ENCODE measurements around the gene ZCCHC9. TPM values are rescaled to one million over a fixed set of nuclear protein-coding genes. Genes with fewer than 3 reads are reported as not detected.
"Not testable (repeated sequence)": the region's sequence is repeated elsewhere in the genome, so short reads cannot be mapped to it uniquely, and the experiment has no call there.

ZCCHC9 gene
- total RNA-seq, 6 donors from 2014 or later = 14.7 to 35.6 (median 18.3) TPM

- no peak for TF ChIP-seq CTCF (IDR thresholded peaks at IDR 0.05)
- TF ChIP-seq EP300 (IDR thresholded peaks at IDR 0.05) = no peak
- no peak for TF ChIP-seq POLR2A (IDR thresholded peaks at IDR 0.05)
- no peak for TF ChIP-seq POLR2AphosphoS5 (IDR thresholded peaks at IDR 0.05)
- Histone ChIP-seq H3K4me1 (no peaks in the 10 kb centered on the region), H3K27me3 (no peaks in the 10 kb centered on the region), H3K27ac (no peak overlapping the region), H3K4me3 (no peak overlapping the region), H3K9me3 (no peaks in the 10 kb centered on the region), H3K36me3 (no peaks in the 10 kb centered on the region)
- WGBS, 2 donors = 21 to 34% methylated on average over 1 of the region's 1 CpG
- no peak for DNase-seq
- no peak for ATAC-seq (ENCODE audit: low FRiP score in 2 of 2)
Observed at GRCh38 chr5:81336556-81336955, 35.2 kb downstream of the ZCCHC9 start.

GRCh38 chr5:81337803-81338202 lies 36.4 kb downstream of the ZCCHC9 start:
- TF ChIP-seq EP300 (IDR thresholded peaks at IDR 0.05) = no peak
- no peak for TF ChIP-seq CTCF (IDR thresholded peaks at IDR 0.05)
- TF ChIP-seq POLR2AphosphoS5 (IDR thresholded peaks at IDR 0.05) = no peak
- no peak for TF ChIP-seq POLR2A (IDR thresholded peaks at IDR 0.05)
- no peaks in the 10 kb centered on the region for H3K4me1 ChIP-seq
- no peak for ATAC-seq (ENCODE audit: low FRiP score in 2 of 2)
- H3K36me3 ChIP-seq = no peaks in the 10 kb centered on the region
- no peak overlapping the region for H3K27ac ChIP-seq
- H3K4me3 ChIP-seq = no peak overlapping the region
- H3K27me3 ChIP-seq = no peaks in the 10 kb centered on the region
- H3K9me3 ChIP-seq = no peaks in the 10 kb centered on the region
- WGBS, 2 donors = 75 to 77% methylated on average over 2 of the region's 2 CpGs
- no peak for DNase-seq

GRCh38 chr5:81338213-81338612 lies 36.8 kb downstream of the ZCCHC9 start:
- not testable (repeated sequence) for H3K36me3 ChIP-seq; H3K27ac ChIP-seq; H3K4me3 ChIP-seq; H3K9me3 ChIP-seq; H3K4me1 ChIP-seq; H3K27me3 ChIP-seq; DNase-seq; ATAC-seq (ENCODE audit: low FRiP score in 2 of 2)
- WGBS, 2 donors = 55 to 56% methylated on average over 3 of the region's 3 CpGs

GRCh38 chr5:81344736-81345135 lies 43.3 kb downstream of the ZCCHC9 start:
- WGBS, 2 donors = 91 to 93% methylated on average over 13 of the region's 13 CpGs
- no peaks in the 10 kb centered on the region for H3K9me3 ChIP-seq
- DNase-seq = peak in 1 of 2 donors; percentile 25

GRCh38 chr5:81345411-81346003 lies 44.1 kb downstream of the ZCCHC9 start:
- WGBS, 2 donors = 89 to 91% methylated on average over 5 of the region's 5 CpGs
- no peaks in the 10 kb centered on the region for H3K27me3 ChIP-seq
- TF ChIP-seq POLR2AphosphoS5 (IDR thresholded peaks at IDR 0.05) (no peak), CTCF (IDR thresholded peaks at IDR 0.05) (no peak), POLR2A (IDR thresholded peaks at IDR 0.05) (no peak), EP300 (IDR thresholded peaks at IDR 0.05) (no peak)
- DNase-seq = no peak
- no peak overlapping the region for H3K4me3 ChIP-seq
- no peaks in the 10 kb centered on the region for H3K4me1 ChIP-seq
- ATAC-seq (ENCODE audit: low FRiP score in 2 of 2) = no peak
- no peak overlapping the region for H3K27ac ChIP-seq
- no peaks in the 10 kb centered on the region for H3K36me3 ChIP-seq
- H3K9me3 ChIP-seq = no peaks in the 10 kb centered on the region

More at GRCh38 chr5:81344736-81345135, 43.3 kb downstream of the ZCCHC9 start:
- H3K27ac ChIP-seq = no peak overlapping the region
- no peak for TF ChIP-seq POLR2AphosphoS5 (IDR thresholded peaks at IDR 0.05)
- no peak for TF ChIP-seq CTCF (IDR thresholded peaks at IDR 0.05)
- TF ChIP-seq EP300 (IDR thresholded peaks at IDR 0.05) = no peak
- TF ChIP-seq POLR2A (IDR thresholded peaks at IDR 0.05) = no peak
- H3K27me3 ChIP-seq = no peaks in the 10 kb centered on the region
- H3K4me1 ChIP-seq = no peaks in the 10 kb centered on the region
- ATAC-seq (ENCODE audit: low FRiP score in 2 of 2) = no peak
- H3K4me3 ChIP-seq = no peak overlapping the region
- no peaks in the 10 kb centered on the region for H3K36me3 ChIP-seq
